A549 (cell line): Measurements from ENCODE around the gene TGFBR2. TPM values are rescaled to one million over a fixed set of nuclear protein-coding genes. Genes with fewer than 3 reads are reported as not detected.

Experiments
- ATAC-seq, 2 experiments: fragments of 200-7000 bp in 1 of 2; fragments of >200 bp in 1 of 2; cut with Nextera tagmentation in 1 of 2; cut with Tn5 transposase in 1 of 2; 3 replicates each; pipeline versions ENCODE4 v1.8.0 to v1.9.1; 2018 to 2020; ENCODE audit warnings: mild to moderate bottlenecking in 1 of 2, moderate library complexity in 1 of 2
- CTCF ChIA-PET: fragments of 300-600 bp; sonication (Branson Sonifier 250); formaldehyde crosslinking; extraction: SDS; loops from one replicate; lab custom pipeline; 2021; ENCODE audit warnings: antibody characterized with exemption, inconsistent platforms; lab: Yijun Ruan, JAX
- POLR2A ChIA-PET: fragments of 350-600 bp; formaldehyde crosslinking; extraction: SDS; loops from one replicate; lab custom pipeline; 2021; ENCODE audit warnings: antibody characterized with exemption, inconsistent platforms; lab: Yijun Ruan, JAX
- DNase-seq, 2 experiments: peaks; one replicate each; pipeline versions ENCODE4 v3.0.0 to v3.0.0-alpha.2; 2011 to 2016; ENCODE audit warnings: low read depth in 1 of 2, low spot score in 1 of 2
- FAIRE-seq: peaks from 2 replicates; lab custom pipeline; 2011; peaks lifted over from hg19 to GRCh38; lab: Jason Lieb, UNC
- H3K27ac ChIP-seq, 2 experiments: fragments of >200 bp; sonication (Bioruptor Twin); formaldehyde crosslinking; 3 replicates each; pipeline ENCODE4 v1.5.1; 2016 to 2017
- H3K4me1 ChIP-seq: fragments of >200 bp; sonication (Bioruptor Twin); formaldehyde crosslinking; 3 replicates; pipeline ENCODE4 v1.6.1; 2016
- H3K4me2 ChIP-seq: fragments of >200 bp; sonication (Bioruptor Twin); formaldehyde crosslinking; 3 replicates; pipeline ENCODE4 v1.6.1; 2016
- H3K4me3 ChIP-seq: fragments of >200 bp; sonication (Bioruptor Twin); formaldehyde crosslinking; 3 replicates; pipeline ENCODE4 v1.5.1; 2016
- H3K9me3 ChIP-seq: fragments of >200 bp; sonication (Bioruptor Twin); formaldehyde crosslinking; 3 replicates; pipeline ENCODE4 v1.6.1; 2016
- CBX8 ChIP-seq: fragments of 200-600 bp; sonication (generic); IDR thresholded peaks from 2 replicates; pipeline ENCODE4 v1.6.1; 2016
- EHMT2 ChIP-seq: fragments of 200-600 bp; sonication (generic); IDR thresholded peaks from 2 replicates; pipeline ENCODE4 v1.6.1; 2016; ENCODE audit warnings: antibody characterized with exemption, low read depth, mild to moderate bottlenecking, moderate library complexity
- ESRRA ChIP-seq: fragments of 150-350 bp; IDR thresholded peaks from 2 replicates; pipeline ENCODE4 v1.6.1; 2014; ENCODE audit warnings: mild to moderate bottlenecking, low read length, borderline replicate concordance
- FOSL2 ChIP-seq, 2 experiments: fragments of 450-650 bp in 1 of 2; fragments of >200 bp in 1 of 2; sonication (Bioruptor Twin) in 1 of 2; formaldehyde crosslinking; IDR thresholded peaks; 2 replicates each; pipeline versions ENCODE4 v1.5.0 to v1.6.1; 2016 to 2020; ENCODE audit warnings: mild to moderate bottlenecking in 1 of 2, moderate library complexity in 1 of 2
- FOXS1 ChIP-seq: fragments of 250-450 bp; sonication (Bioruptor Pico); IDR thresholded peaks from 2 replicates; pipeline ENCODE4 v1.5.0; 2020; ENCODE audit warnings: mild to moderate bottlenecking, moderate library complexity
- KDM1A ChIP-seq: fragments of 200-600 bp; sonication (generic); IDR thresholded peaks from 2 replicates; pipeline ENCODE4 v1.6.1; 2016; ENCODE audit warnings: low read depth, mild to moderate bottlenecking
- RAD21 ChIP-seq, 2 experiments: fragments of >200 bp in 1 of 2; sonication (Bioruptor Twin) in 1 of 2; formaldehyde crosslinking in 1 of 2; IDR thresholded peaks in 1 of 2; conservative IDR thresholded peaks in 1 of 2; 2 replicates in 1 of 2; 3 replicates in 1 of 2; pipeline ENCODE4 v1.6.1; 2012 to 2018; ENCODE audit warnings: inconsistent platforms in 1 of 2
- RARB ChIP-seq: fragments of 250-450 bp; sonication (Bioruptor Pico); IDR thresholded peaks from 2 replicates; pipeline ENCODE4 v1.8.0; 2021; ENCODE audit warnings: mild to moderate bottlenecking, moderate library complexity
- RCOR1 ChIP-seq: fragments of 150-350 bp; IDR thresholded peaks from 2 replicates; pipeline ENCODE4 v1.6.1; 2014; ENCODE audit warnings: antibody characterized with exemption, low read length, low read depth
- RNF2 ChIP-seq: fragments of 200-600 bp; sonication (generic); IDR thresholded peaks from 2 replicates; pipeline ENCODE4 v1.6.1; 2016; ENCODE audit warnings: low read depth, mild to moderate bottlenecking, antibody characterized with exemption, moderate library complexity, borderline replicate concordance
- SMC3 ChIP-seq: fragments of >200 bp; sonication (Bioruptor Twin); formaldehyde crosslinking; IDR thresholded peaks from 3 replicates; pipeline ENCODE4 v1.6.1; 2018; ENCODE audit warnings: inconsistent platforms
- TFCP2L1 ChIP-seq: fragments of 250-450 bp; sonication (Bioruptor Pico); IDR thresholded peaks from 2 replicates; pipeline ENCODE4 v1.5.0; 2021; ENCODE audit warnings: mild to moderate bottlenecking
- TP53 ChIP-seq: fragments of 250-450 bp; sonication (Bioruptor Pico); IDR thresholded peaks from 2 replicates; pipeline ENCODE4 v1.5.0; 2021; ENCODE audit warnings: mild to moderate bottlenecking, moderate library complexity
- ZFP36 ChIP-seq: fragments of 450-650 bp; IDR thresholded peaks from 2 replicates; pipeline ENCODE4 v1.6.1; 2014; ENCODE audit warnings: borderline replicate concordance; ENCODE audit not compliant: partially characterized antibody
- WGBS: methylation state at CpG from one replicate; pipeline ENCODE4 v1.1.6; 2017; ENCODE audit errors: missing lambda C conversion rate; 5-methylcytosine and 5-hydroxymethylcytosine counted together
- polyA plus RNA-seq, 4 experiments: library from polyadenylated mRNA; depleted of rRNA in 3 of 4; stranded (reverse); fragments of >200 nt; fragmentation: RNase III in 1 of 4; extraction: RNeasy Plus Mini Kit Qiagen cat#74134 plus additional on column Dnase treatment in 1 of 4; gene quantifications; 2 replicates in 3 of 4; 3 replicates in 1 of 4; pipeline ENCODE4 v1.2.3, GENCODE V29; 2011 to 2017
- TF ChIP-seq, protein P1 (sequence below): IDR thresholded peaks from 2 replicates; pipeline ENCODE4 v1.6.1; 2012; ENCODE audit warnings: low read depth, borderline replicate concordance
- TF ChIP-seq, protein P2 (sequence below): fragments of 150-350 bp; IDR thresholded peaks from 2 replicates; pipeline ENCODE4 v1.6.1; 2014; ENCODE audit warnings: low read depth, mild to moderate bottlenecking, low read length
- TF ChIP-seq, protein P3 (sequence below): fragments of 450-650 bp; IDR thresholded peaks from 2 replicates; pipeline ENCODE4 v1.6.1; 2014; ENCODE audit warnings: antibody characterized with exemption

The TGFBR2 gene
- polyA plus RNA-seq, 2 of the 4 experiments (the other 2 are of a cell fraction), result 48.5 to 97.4 TPM

DNA sequence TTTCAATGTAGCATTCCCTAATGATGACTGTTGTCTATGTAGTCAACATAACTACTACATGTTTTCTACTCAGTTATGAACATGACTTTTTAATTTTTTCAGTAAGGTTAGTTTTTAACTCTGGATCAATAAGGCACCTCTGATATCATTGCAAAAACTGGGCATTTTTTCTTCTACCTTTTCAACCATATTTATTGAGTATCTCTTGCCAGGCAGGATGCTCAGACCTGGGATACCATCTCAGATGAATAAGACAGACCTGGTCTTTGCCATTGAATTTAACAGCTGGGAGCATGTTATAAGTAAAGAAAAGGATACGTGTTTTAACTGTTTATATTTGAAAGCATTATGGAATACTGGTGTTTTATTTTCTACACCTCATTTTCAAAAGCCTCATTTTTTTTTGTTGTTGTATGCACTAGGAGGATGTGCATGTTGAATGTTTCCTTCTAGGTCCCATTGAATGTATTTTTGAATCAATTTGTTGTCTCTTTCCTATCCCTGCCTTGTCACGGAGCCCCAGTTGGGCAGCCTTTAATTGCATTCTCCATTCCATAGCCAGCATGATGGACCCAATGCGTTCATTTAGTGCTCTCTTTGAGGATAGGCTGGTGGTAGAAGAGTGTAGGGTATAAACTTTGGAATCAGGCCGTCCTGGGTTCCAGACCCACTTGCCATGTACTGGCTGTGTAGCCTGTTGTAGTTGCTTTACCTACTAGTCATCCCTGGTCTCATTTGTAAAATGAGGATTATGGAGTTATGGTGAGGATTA, 3.7 kb downstream of the TGFBR2 start:
- peaks cover 79% of the 10 kb centered on the region for H3K4me1 ChIP-seq
- no peak for TF ChIP-seq FOSL2 (IDR thresholded peaks at IDR 0.05)
- TF ChIP-seq FOSL2 (CRISPR knock-in tag; IDR thresholded peaks at IDR 0.05), result no peak
- no peak for TF ChIP-seq TP53
- TF ChIP-seq CBX8, result no peak
- TF ChIP-seq, protein P1, sequence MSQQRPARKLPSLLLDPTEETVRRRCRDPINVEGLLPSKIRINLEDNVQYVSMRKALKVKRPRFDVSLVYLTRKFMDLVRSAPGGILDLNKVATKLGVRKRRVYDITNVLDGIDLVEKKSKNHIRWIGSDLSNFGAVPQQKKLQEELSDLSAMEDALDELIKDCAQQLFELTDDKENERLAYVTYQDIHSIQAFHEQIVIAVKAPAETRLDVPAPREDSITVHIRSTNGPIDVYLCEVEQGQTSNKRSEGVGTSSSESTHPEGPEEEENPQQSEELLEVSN, result no peak
- no peak for TF ChIP-seq ESRRA
- no peak for TF ChIP-seq RAD21 (conservative IDR thresholded peaks at IDR 0.05 in 1 of 2, IDR thresholded peaks at IDR 0.05 in 1 of 2)
- no peak for TF ChIP-seq RARB (CRISPR knock-in tag)
- no peak for TF ChIP-seq SMC3
- no peak for TF ChIP-seq ZFP36
- no peak for TF ChIP-seq EHMT2
- TF ChIP-seq FOXS1, result no peak
- no peak for TF ChIP-seq RCOR1
- no peak for TF ChIP-seq RNF2
- TF ChIP-seq, protein P2, sequence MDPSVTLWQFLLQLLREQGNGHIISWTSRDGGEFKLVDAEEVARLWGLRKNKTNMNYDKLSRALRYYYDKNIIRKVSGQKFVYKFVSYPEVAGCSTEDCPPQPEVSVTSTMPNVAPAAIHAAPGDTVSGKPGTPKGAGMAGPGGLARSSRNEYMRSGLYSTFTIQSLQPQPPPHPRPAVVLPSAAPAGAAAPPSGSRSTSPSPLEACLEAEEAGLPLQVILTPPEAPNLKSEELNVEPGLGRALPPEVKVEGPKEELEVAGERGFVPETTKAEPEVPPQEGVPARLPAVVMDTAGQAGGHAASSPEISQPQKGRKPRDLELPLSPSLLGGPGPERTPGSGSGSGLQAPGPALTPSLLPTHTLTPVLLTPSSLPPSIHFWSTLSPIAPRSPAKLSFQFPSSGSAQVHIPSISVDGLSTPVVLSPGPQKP, result no peak
- TF ChIP-seq, protein P3, sequence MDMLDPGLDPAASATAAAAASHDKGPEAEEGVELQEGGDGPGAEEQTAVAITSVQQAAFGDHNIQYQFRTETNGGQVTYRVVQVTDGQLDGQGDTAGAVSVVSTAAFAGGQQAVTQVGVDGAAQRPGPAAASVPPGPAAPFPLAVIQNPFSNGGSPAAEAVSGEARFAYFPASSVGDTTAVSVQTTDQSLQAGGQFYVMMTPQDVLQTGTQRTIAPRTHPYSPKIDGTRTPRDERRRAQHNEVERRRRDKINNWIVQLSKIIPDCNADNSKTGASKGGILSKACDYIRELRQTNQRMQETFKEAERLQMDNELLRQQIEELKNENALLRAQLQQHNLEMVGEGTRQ, result no peak
- ATAC-seq (no peak), DNase-seq (no peak), FAIRE-seq (no peak)
- H3K9me3 ChIP-seq, result no peaks in the 10 kb centered on the region
- 90% methylated on average over 4 of the region's 4 CpGs for WGBS
- H3K4me3 ChIP-seq, result no peak overlapping the region
- peak overlapping the region; percentile 92 for H3K4me2 ChIP-seq
- H3K27ac ChIP-seq, result peak overlapping the region; percentile 82 to 99
- ChIA-PET CTCF (no interaction called here), POLR2A (no interaction called here)

DNA sequence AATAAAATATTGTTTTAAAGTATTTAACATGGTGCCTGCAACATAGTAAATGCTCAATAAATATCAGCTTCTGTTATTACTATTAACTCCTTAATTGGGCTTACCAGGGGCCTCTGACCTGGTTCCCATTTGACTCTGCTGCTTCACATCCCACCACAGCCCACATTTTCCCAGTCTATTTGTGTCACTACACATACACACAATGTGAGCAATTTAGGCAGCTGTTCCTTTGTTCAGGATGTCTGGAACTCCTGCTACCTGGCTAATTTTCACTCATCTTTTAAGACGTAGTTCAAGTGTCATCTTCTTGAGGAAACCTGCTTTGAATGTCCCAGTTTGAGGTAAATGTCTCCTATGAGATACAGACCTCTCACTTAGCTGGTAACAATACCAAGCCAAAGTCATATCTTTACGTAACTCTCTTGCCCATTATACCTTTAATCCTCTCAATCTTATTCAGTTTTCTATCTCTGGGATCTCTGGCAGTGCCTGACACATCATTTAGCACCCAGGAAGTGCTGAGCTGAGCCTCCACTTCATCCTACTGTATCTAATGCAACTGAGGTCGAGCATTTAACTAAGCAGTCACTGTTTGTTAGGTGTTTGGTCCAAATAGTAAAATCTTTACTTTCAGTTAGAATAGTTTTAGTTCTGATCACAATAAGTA, 4.4 kb downstream of the TGFBR2 start:
- WGBS, result 49% methylated on average over 3 of the region's 3 CpGs
- no peak for DNase-seq
- Histone ChIP-seq H3K4me1 (peaks cover 79% of the 10 kb centered on the region), H3K27ac (peak overlapping the region; percentile 82 to 99), H3K4me2 (peak overlapping the region; percentile 92), H3K9me3 (no peaks in the 10 kb centered on the region), H3K4me3 (no peak overlapping the region)
- TF ChIP-seq KDM1A (no peak), TFCP2L1 (CRISPR knock-in tag) (no peak)
- TF ChIP-seq, protein P2, result no peak
- no peak for ATAC-seq
- no peak for FAIRE-seq
- POLR2A ChIA-PET, result no interaction called here
- CTCF ChIA-PET, result interaction anchor here (1.3 kb wide), 1 partner anchor 276 kb away, joined by 4 read pairs; no protein-coding TSS in a partner anchor
